ENCODE data around the gene ACSF2.

DNA sequence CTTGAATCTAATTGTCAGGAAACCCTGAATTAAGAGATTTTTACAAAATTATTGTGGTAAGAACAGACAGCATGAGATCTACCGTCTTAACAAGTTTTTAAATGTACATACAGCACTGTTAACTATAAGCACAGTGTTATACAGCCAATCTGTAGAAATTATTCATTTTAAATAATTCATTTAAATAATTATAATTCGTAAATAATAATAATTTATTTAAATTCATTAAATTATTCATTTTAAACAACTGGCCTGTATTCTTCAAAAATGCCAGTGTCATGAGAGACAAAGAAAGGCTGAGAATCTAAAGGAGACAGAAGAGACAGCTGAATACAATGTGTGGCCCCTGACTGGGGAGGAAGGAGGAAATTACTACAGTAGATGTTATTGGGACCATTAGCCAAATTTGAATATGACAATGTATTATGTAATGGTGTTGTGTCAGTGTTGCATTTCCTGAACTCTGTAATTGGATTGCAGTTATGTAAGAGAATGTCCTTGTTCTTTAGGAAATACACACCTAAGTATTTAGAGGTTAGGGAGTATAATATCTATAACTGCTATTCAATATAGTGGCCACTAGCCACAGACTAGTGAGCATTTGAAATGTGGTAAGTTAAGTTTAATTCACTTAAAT is 55.0 kb downstream of the ACSF2 start:
- TF ChIP-seq POLR2A (IDR thresholded peaks at IDR 0.05; ENCODE audit: low read depth, low read length) (no peak), TAF1 (IDR thresholded peaks at IDR 0.05; ENCODE audit: borderline replicate concordance, low read depth, low read length) (no peak)

All from GM12892 (cell line).